ENCODE measurements around the gene GNG7.

GNG7 gene

GRCh38 chr19:2461751-2462634 is 240.5 kb downstream of the GNG7 start:
- ChIA-PET CTCF (interaction anchor here (0.5 kb wide), 1 partner anchor 175 kb away, joined by 4 read pairs; no protein-coding TSS in a partner anchor), POLR2A (ENCODE audit: low non-redundant PET) (interaction anchor here (0.7 kb wide), 1 partner anchor 278 kb away, joined by 3 read pairs; the partner anchor contains the start of gene SLC39A3)
- TF ChIP-seq CTCF (conservative IDR thresholded peaks at IDR 0.05; ENCODE audit: low read depth), result no peak
- peak; percentile 41 for DNase-seq (ENCODE audit: low spot score)
- H3K27ac ChIP-seq, result peak overlapping the region; percentile 89

All from RWPE1 (cell line).